Measurements from ENCODE around the gene DCAF11.

The DCAF11 gene

GRCh38 chr14:24071836-24072430 lies 42.6 kb upstream of the DCAF11 start:
- Histone ChIP-seq H3K4me3 (ENCODE audit: low read length in 2 of 2) (peak overlapping the region in 1 of 2 donors; percentile 47), H3K9ac (ENCODE audit: low read length in 2 of 2) (no peak overlapping the region), H3K36me3 (ENCODE audit: control insufficient read depth in 2 of 2, insufficient read depth in 2 of 2, low read length in 2 of 2) (no peaks in the 10 kb centered on the region), H3K9me3 (ENCODE audit: control insufficient read depth in 2 of 2, low read length in 2 of 2) (no peaks in the 10 kb centered on the region), H3K4me1 (ENCODE audit: control insufficient read depth, insufficient read depth, low read length) (peaks cover 16% of the 10 kb centered on the region), H3K27me3 (ENCODE audit: control insufficient read depth in 1 of 2, insufficient read depth in 2 of 2, low read length in 2 of 2) (peaks cover 0 to 2% of the 10 kb centered on the region in 2 donors), H3K27ac (ENCODE audit: low read length) (no peak overlapping the region)

- peaks cover 16% of the 10 kb centered on the region for H3K4me1 ChIP-seq (ENCODE audit: control insufficient read depth, insufficient read depth, low read length)
These were observed 42.1 kb upstream of the DCAF11 start for GRCh38 chr14:24072436-24072835.

GRCh38 chr14:24072881-24073877 lies 41.4 kb upstream of the DCAF11 start:
- Histone ChIP-seq H3K27ac (ENCODE audit: low read length) (no peak overlapping the region), H3K9ac (ENCODE audit: low read length in 2 of 2) (no peak overlapping the region), H3K27me3 (ENCODE audit: control insufficient read depth in 1 of 2, insufficient read depth in 2 of 2, low read length in 2 of 2) (peaks cover 0 to 2% of the 10 kb centered on the region in 2 donors), H3K4me1 (ENCODE audit: control insufficient read depth, insufficient read depth, low read length) (peaks cover 16% of the 10 kb centered on the region), H3K9me3 (ENCODE audit: control insufficient read depth in 2 of 2, low read length in 2 of 2) (no peaks in the 10 kb centered on the region), H3K36me3 (ENCODE audit: control insufficient read depth in 2 of 2, insufficient read depth in 2 of 2, low read length in 2 of 2) (no peaks in the 10 kb centered on the region), H3K4me3 (ENCODE audit: low read length in 2 of 2) (no peak overlapping the region)

More at GRCh38 chr14:24072436-24072835, 42.1 kb upstream of the DCAF11 start:
- Histone ChIP-seq H3K36me3 (ENCODE audit: control insufficient read depth in 2 of 2, insufficient read depth in 2 of 2, low read length in 2 of 2) (no peaks in the 10 kb centered on the region), H3K27ac (ENCODE audit: low read length) (no peak overlapping the region), H3K27me3 (ENCODE audit: control insufficient read depth in 1 of 2, insufficient read depth in 2 of 2, low read length in 2 of 2) (peaks cover 0 to 2% of the 10 kb centered on the region in 2 donors), H3K4me3 (ENCODE audit: low read length in 2 of 2) (no peak overlapping the region), H3K9ac (ENCODE audit: low read length in 2 of 2) (no peak overlapping the region), H3K9me3 (ENCODE audit: control insufficient read depth in 2 of 2, low read length in 2 of 2) (no peaks in the 10 kb centered on the region)

GRCh38 chr14:24074625-24075484 lies 39.7 kb upstream of the DCAF11 start:
- Histone ChIP-seq H3K27me3 (ENCODE audit: control insufficient read depth in 1 of 2, insufficient read depth in 2 of 2, low read length in 2 of 2) (peaks cover 0 to 2% of the 10 kb centered on the region in 2 donors), H3K9ac (ENCODE audit: low read length in 2 of 2) (no peak overlapping the region)

GRCh38 chr14:24075485-24076301 lies 38.9 kb upstream of the DCAF11 start:
- peaks cover 0 to 2% of the 10 kb centered on the region in 2 donors for H3K27me3 ChIP-seq (ENCODE audit: control insufficient read depth in 1 of 2, insufficient read depth in 2 of 2, low read length in 2 of 2)
- H3K27ac ChIP-seq (ENCODE audit: low read length), result no peak overlapping the region
- no peak overlapping the region for H3K9ac ChIP-seq (ENCODE audit: low read length in 2 of 2)
- H3K4me3 ChIP-seq (ENCODE audit: low read length in 2 of 2), result no peak overlapping the region
- peaks cover 16% of the 10 kb centered on the region for H3K4me1 ChIP-seq (ENCODE audit: control insufficient read depth, insufficient read depth, low read length)
- no peaks in the 10 kb centered on the region for H3K9me3 ChIP-seq (ENCODE audit: control insufficient read depth in 2 of 2, low read length in 2 of 2)
- H3K36me3 ChIP-seq (ENCODE audit: control insufficient read depth in 2 of 2, insufficient read depth in 2 of 2, low read length in 2 of 2), result no peaks in the 10 kb centered on the region

More at GRCh38 chr14:24074625-24075484, 39.7 kb upstream of the DCAF11 start:
- Histone ChIP-seq H3K27ac (ENCODE audit: low read length) (no peak overlapping the region), H3K4me3 (ENCODE audit: low read length in 2 of 2) (no peak overlapping the region), H3K36me3 (ENCODE audit: control insufficient read depth in 2 of 2, insufficient read depth in 2 of 2, low read length in 2 of 2) (no peaks in the 10 kb centered on the region), H3K4me1 (ENCODE audit: control insufficient read depth, insufficient read depth, low read length) (peaks cover 16% of the 10 kb centered on the region), H3K9me3 (ENCODE audit: control insufficient read depth in 2 of 2, low read length in 2 of 2) (no peaks in the 10 kb centered on the region)

GRCh38 chr14:24076302-24076601 lies 38.3 kb upstream of the DCAF11 start:
- H3K27me3 ChIP-seq (ENCODE audit: control insufficient read depth in 1 of 2, insufficient read depth in 2 of 2, low read length in 2 of 2), result peaks cover 0 to 2% of the 10 kb centered on the region in 2 donors
- H3K9ac ChIP-seq (ENCODE audit: low read length in 2 of 2), result no peak overlapping the region
- H3K4me3 ChIP-seq (ENCODE audit: low read length in 2 of 2), result no peak overlapping the region
- no peak overlapping the region for H3K27ac ChIP-seq (ENCODE audit: low read length)
- H3K9me3 ChIP-seq (ENCODE audit: control insufficient read depth in 2 of 2, low read length in 2 of 2), result no peaks in the 10 kb centered on the region
- H3K36me3 ChIP-seq (ENCODE audit: control insufficient read depth in 2 of 2, insufficient read depth in 2 of 2, low read length in 2 of 2), result no peaks in the 10 kb centered on the region
- peaks cover 20% of the 10 kb centered on the region for H3K4me1 ChIP-seq (ENCODE audit: control insufficient read depth, insufficient read depth, low read length)

GRCh38 chr14:24077086-24077485 lies 37.5 kb upstream of the DCAF11 start:
- Histone ChIP-seq H3K27me3 (ENCODE audit: control insufficient read depth in 1 of 2, insufficient read depth in 2 of 2, low read length in 2 of 2) (peaks cover 2 to 3% of the 10 kb centered on the region in 2 donors), H3K9me3 (ENCODE audit: control insufficient read depth in 2 of 2, low read length in 2 of 2) (no peaks in the 10 kb centered on the region), H3K4me1 (ENCODE audit: control insufficient read depth, insufficient read depth, low read length) (peaks cover 20% of the 10 kb centered on the region), H3K36me3 (ENCODE audit: control insufficient read depth in 2 of 2, insufficient read depth in 2 of 2, low read length in 2 of 2) (no peaks in the 10 kb centered on the region), H3K27ac (ENCODE audit: low read length) (no peak overlapping the region), H3K4me3 (ENCODE audit: low read length in 2 of 2) (no peak overlapping the region), H3K9ac (ENCODE audit: low read length in 2 of 2) (no peak overlapping the region)

- Histone ChIP-seq H3K9me3 (ENCODE audit: control insufficient read depth in 2 of 2, low read length in 2 of 2) (no peaks in the 10 kb centered on the region), H3K36me3 (ENCODE audit: control insufficient read depth in 2 of 2, insufficient read depth in 2 of 2, low read length in 2 of 2) (no peaks in the 10 kb centered on the region), H3K27ac (ENCODE audit: low read length) (no peak overlapping the region), H3K27me3 (ENCODE audit: control insufficient read depth in 1 of 2, insufficient read depth in 2 of 2, low read length in 2 of 2) (peaks cover 2 to 3% of the 10 kb centered on the region in 2 donors), H3K4me1 (ENCODE audit: control insufficient read depth, insufficient read depth, low read length) (peaks cover 10% of the 10 kb centered on the region), H3K9ac (ENCODE audit: low read length in 2 of 2) (no peak overlapping the region), H3K4me3 (ENCODE audit: low read length in 2 of 2) (no peak overlapping the region)
These were observed 36.4 kb upstream of the DCAF11 start for GRCh38 chr14:24078146-24078545.

GRCh38 chr14:24079491-24080141 lies 35.0 kb upstream of the DCAF11 start:
- Histone ChIP-seq H3K4me3 (ENCODE audit: low read length in 2 of 2) (no peak overlapping the region), H3K27ac (ENCODE audit: low read length) (no peak overlapping the region), H3K27me3 (ENCODE audit: control insufficient read depth in 1 of 2, insufficient read depth in 2 of 2, low read length in 2 of 2) (peaks cover under 1 to 3% of the 10 kb centered on the region in 2 donors), H3K36me3 (ENCODE audit: control insufficient read depth in 2 of 2, insufficient read depth in 2 of 2, low read length in 2 of 2) (no peaks in the 10 kb centered on the region), H3K4me1 (ENCODE audit: control insufficient read depth, insufficient read depth, low read length) (peaks cover 10% of the 10 kb centered on the region), H3K9ac (ENCODE audit: low read length in 2 of 2) (no peak overlapping the region), H3K9me3 (ENCODE audit: control insufficient read depth in 2 of 2, low read length in 2 of 2) (no peaks in the 10 kb centered on the region)

Data from stomach smooth muscle (tissue), 2 donors.